HAP-1 (cell line): ENCODE results near the gene PODNL1.

Experiments used
- DNase-seq, 2 experiments: peaks; one replicate each; pipeline ENCODE4 v3.0.0-alpha.2; 2016 to 2020; ENCODE audit warnings: low spot score in 2 of 2
- H3K27me3 ChIP-seq: fragments of 250-450 bp; sonication (Bioruptor Pico); 2 replicates; pipeline ENCODE4 v1.5.1; 2020; ENCODE audit warnings: low read depth, mild to moderate bottlenecking, moderate library complexity
- H3K36me3 ChIP-seq: fragments of 250-450 bp; sonication (Bioruptor Pico); replicated peaks from 2 replicates; pipeline ENCODE4 v1.5.1; 2020; ENCODE audit warnings: mild to moderate bottlenecking
- H3K4me1 ChIP-seq: fragments of 250-450 bp; sonication (Bioruptor Pico); 2 replicates; pipeline ENCODE4 v1.5.1; 2020; ENCODE audit warnings: mild to moderate bottlenecking
- H3K4me3 ChIP-seq: fragments of 250-450 bp; sonication (Bioruptor Pico); 2 replicates; pipeline ENCODE4 v1.5.1; 2020; ENCODE audit warnings: mild to moderate bottlenecking, moderate library complexity
- H3K9me3 ChIP-seq: fragments of 250-450 bp; sonication (Bioruptor Pico); 2 replicates; pipeline ENCODE4 v1.5.1; 2020; ENCODE audit warnings: mild to moderate bottlenecking, moderate library complexity
- in situ Hi-C: fragments of 300-500 bp; cut with MboI; formaldehyde crosslinking; loops from 3 replicates; pipeline ENCODE4 v1.14.3; 2020; ENCODE audit warnings: low sequenced_read_pairs, inconsistent platforms, mixed read lengths

PODNL1 gene

GRCh38 chr19:13966684-13967128, 28.5 kb upstream of the PODNL1 start:
- H3K9me3 ChIP-seq: no peaks in the 10 kb centered on the region
- peaks cover 12% of the 10 kb centered on the region for H3K36me3 ChIP-seq
- H3K27me3 ChIP-seq: no peaks in the 10 kb centered on the region
- in situ Hi-C loops: no loop called here
- no peak overlapping the region for H3K4me3 ChIP-seq
- H3K4me1 ChIP-seq: no peaks in the 10 kb centered on the region
- DNase-seq: no peak

- no peaks in the 10 kb centered on the region for H3K27me3 ChIP-seq
- no peaks in the 10 kb centered on the region for H3K4me1 ChIP-seq
- in situ Hi-C loops: no loop called here
- no peak overlapping the region for H3K4me3 ChIP-seq
- H3K9me3 ChIP-seq: no peaks in the 10 kb centered on the region
- no peak for DNase-seq
- peaks cover 16% of the 10 kb centered on the region for H3K36me3 ChIP-seq
Observed at GRCh38 chr19:13965926-13966683, 27.9 kb upstream of the PODNL1 start.

- Histone ChIP-seq H3K36me3 (peaks cover 22% of the 10 kb centered on the region), H3K27me3 (no peaks in the 10 kb centered on the region), H3K4me3 (no peak overlapping the region), H3K4me1 (no peaks in the 10 kb centered on the region), H3K9me3 (no peaks in the 10 kb centered on the region)
- in situ Hi-C loops: no loop called here
- DNase-seq: no peak
Observed at GRCh38 chr19:13965377-13965896, 27.2 kb upstream of the PODNL1 start.

- Histone ChIP-seq H3K27me3 (no peaks in the 10 kb centered on the region), H3K4me1 (no peaks in the 10 kb centered on the region), H3K36me3 (peaks cover 29% of the 10 kb centered on the region), H3K9me3 (no peaks in the 10 kb centered on the region), H3K4me3 (no peak overlapping the region)
- no peak for DNase-seq
- in situ Hi-C loops: no loop called here
Observed at GRCh38 chr19:13964776-13965175, 26.6 kb upstream of the PODNL1 start.

GRCh38 chr19:13963603-13964105, 25.4 kb upstream of the PODNL1 start:
- in situ Hi-C loops: no loop called here
- H3K4me3 ChIP-seq: no peak overlapping the region
- no peaks in the 10 kb centered on the region for H3K4me1 ChIP-seq
- H3K36me3 ChIP-seq: peaks cover 37% of the 10 kb centered on the region
- DNase-seq: no peak
- no peaks in the 10 kb centered on the region for H3K27me3 ChIP-seq
- H3K9me3 ChIP-seq: no peaks in the 10 kb centered on the region

GRCh38 chr19:13962699-13963602, 24.7 kb upstream of the PODNL1 start:
- in situ Hi-C loops: no loop called here
- H3K36me3 ChIP-seq: peaks cover 37% of the 10 kb centered on the region
- no peak for DNase-seq
- H3K4me3 ChIP-seq: no peak overlapping the region
- no peaks in the 10 kb centered on the region for H3K27me3 ChIP-seq
- no peaks in the 10 kb centered on the region for H3K4me1 ChIP-seq
- no peaks in the 10 kb centered on the region for H3K9me3 ChIP-seq

- Histone ChIP-seq H3K27me3 (no peaks in the 10 kb centered on the region), H3K4me3 (no peak overlapping the region), H3K9me3 (no peaks in the 10 kb centered on the region), H3K36me3 (peaks cover 40% of the 10 kb centered on the region), H3K4me1 (no peaks in the 10 kb centered on the region)
- in situ Hi-C loops: no loop called here
- DNase-seq: no peak
Observed at GRCh38 chr19:13961826-13962698, 23.8 kb upstream of the PODNL1 start.

GRCh38 chr19:13960863-13961784, 22.9 kb upstream of the PODNL1 start:
- H3K27me3 ChIP-seq: no peaks in the 10 kb centered on the region
- in situ Hi-C loops: no loop called here
- H3K9me3 ChIP-seq: no peaks in the 10 kb centered on the region
- H3K4me1 ChIP-seq: no peaks in the 10 kb centered on the region
- DNase-seq: no peak
- H3K36me3 ChIP-seq: peaks cover 41% of the 10 kb centered on the region
- no peak overlapping the region for H3K4me3 ChIP-seq

- in situ Hi-C loops: no loop called here
- Histone ChIP-seq H3K4me3 (no peak overlapping the region), H3K36me3 (peaks cover 48% of the 10 kb centered on the region), H3K4me1 (no peaks in the 10 kb centered on the region), H3K9me3 (no peaks in the 10 kb centered on the region), H3K27me3 (no peaks in the 10 kb centered on the region)
- peak in 1 of 2 experiments; percentile 35 for DNase-seq
Observed at GRCh38 chr19:13959962-13960862, 22.0 kb upstream of the PODNL1 start.

GRCh38 chr19:13959141-13959961, 21.1 kb upstream of the PODNL1 start:
- Histone ChIP-seq H3K4me3 (no peak overlapping the region), H3K27me3 (no peaks in the 10 kb centered on the region), H3K36me3 (peaks cover 57% of the 10 kb centered on the region), H3K9me3 (no peaks in the 10 kb centered on the region), H3K4me1 (no peaks in the 10 kb centered on the region)
- in situ Hi-C loops: no loop called here
- DNase-seq: no peak

- DNase-seq: no peak
- H3K4me1 ChIP-seq: no peaks in the 10 kb centered on the region; the same call in 1 of the 2 replicates
- no peaks in the 10 kb centered on the region for H3K27me3 ChIP-seq
- in situ Hi-C loops: no loop called here
- peaks cover 58% of the 10 kb centered on the region for H3K36me3 ChIP-seq
- H3K9me3 ChIP-seq: no peaks in the 10 kb centered on the region
- H3K4me3 ChIP-seq: no peak overlapping the region
Observed at GRCh38 chr19:13958043-13958442, 19.8 kb upstream of the PODNL1 start.
